ENCODE data around the gene FXN.

FXN gene

DNA sequence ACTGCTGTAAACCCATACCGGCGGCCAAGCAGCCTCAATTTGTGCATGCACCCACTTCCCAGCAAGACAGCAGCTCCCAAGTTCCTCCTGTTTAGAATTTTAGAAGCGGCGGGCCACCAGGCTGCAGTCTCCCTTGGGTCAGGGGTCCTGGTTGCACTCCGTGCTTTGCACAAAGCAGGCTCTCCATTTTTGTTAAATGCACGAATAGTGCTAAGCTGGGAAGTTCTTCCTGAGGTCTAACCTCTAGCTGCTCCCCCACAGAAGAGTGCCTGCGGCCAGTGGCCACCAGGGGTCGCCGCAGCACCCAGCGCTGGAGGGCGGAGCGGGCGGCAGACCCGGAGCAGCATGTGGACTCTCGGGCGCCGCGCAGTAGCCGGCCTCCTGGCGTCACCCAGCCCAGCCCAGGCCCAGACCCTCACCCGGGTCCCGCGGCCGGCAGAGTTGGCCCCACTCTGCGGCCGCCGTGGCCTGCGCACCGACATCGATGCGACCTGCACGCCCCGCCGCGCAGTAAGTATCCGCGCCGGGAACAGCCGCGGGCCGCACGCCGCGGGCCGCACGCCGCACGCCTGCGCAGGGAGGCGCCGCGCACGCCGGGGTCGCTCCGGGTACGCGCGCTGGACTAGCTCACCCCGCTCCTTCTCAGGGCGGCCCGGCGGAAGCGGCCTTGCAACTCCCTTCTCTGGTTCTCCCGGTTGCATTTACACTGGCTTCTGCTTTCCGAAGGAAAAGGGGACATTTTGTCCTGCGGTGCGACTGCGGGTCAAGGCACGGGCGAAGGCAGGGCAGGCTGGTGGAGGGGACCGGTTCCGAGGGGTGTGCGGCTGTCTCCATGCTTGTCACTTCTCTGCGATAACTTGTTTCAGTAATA is at the start of gene FXN:
Gene FXN (plus strand): TSS at position 315 of the 871 bp plus-strand sequence. CDS start 31 bp downstream, at position 346.
- TF ChIP-seq GATA2 (IDR thresholded peaks at IDR 0.05; ENCODE audit: low read depth, low read length) (no peak), GATA3 (IDR thresholded peaks at IDR 0.05; ENCODE audit: low read depth, low read length) (no peak)

DNA sequence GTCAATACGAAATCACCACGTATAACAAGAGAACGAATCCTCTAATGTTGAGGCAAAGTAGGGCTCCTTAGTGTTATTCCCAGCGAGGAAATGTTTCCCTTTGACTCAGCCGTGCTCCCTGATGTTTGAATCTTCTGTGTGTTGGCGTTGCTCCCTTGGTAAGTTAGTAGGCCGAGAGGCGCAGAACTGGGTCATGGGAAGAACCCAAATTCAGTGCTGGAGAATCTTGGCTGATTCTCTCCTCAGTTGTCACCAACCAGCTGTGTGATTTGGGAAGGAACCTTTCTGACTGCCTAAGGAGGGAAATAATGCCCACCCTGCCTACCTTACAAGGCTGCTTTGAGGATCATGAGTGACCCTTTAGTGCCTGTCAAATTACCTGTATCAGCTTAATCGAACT is 44.1 kb upstream of the FXN start:
- TF ChIP-seq GATA3 (IDR thresholded peaks at IDR 0.05; ENCODE audit: low read depth, low read length) (no peak), GATA2 (IDR thresholded peaks at IDR 0.05; ENCODE audit: low read depth, low read length) (no peak)

DNA sequence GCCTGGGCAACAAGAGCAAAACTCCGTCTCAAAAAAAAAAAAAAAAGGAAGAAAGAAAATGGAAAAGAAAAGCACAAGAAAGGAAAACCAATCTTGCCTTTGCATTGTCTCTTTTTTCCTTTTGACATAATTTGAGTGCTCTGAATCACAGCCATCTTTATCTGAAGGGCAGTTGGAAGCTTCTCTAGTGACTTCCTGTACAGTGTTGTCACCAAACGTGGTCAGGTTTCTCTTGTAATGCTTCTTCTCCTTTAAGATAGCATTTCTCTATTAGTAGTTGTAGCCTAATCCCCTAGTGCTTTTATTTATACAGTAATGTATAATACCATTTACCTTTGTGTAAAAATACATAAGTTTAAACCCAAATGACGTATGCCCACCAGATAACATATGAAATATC is 39.8 kb upstream of the FXN start:
- TF ChIP-seq GATA2 (IDR thresholded peaks at IDR 0.05; ENCODE audit: low read depth, low read length) (no peak), GATA3 (IDR thresholded peaks at IDR 0.05; ENCODE audit: low read depth, low read length) (no peak)

DNA sequence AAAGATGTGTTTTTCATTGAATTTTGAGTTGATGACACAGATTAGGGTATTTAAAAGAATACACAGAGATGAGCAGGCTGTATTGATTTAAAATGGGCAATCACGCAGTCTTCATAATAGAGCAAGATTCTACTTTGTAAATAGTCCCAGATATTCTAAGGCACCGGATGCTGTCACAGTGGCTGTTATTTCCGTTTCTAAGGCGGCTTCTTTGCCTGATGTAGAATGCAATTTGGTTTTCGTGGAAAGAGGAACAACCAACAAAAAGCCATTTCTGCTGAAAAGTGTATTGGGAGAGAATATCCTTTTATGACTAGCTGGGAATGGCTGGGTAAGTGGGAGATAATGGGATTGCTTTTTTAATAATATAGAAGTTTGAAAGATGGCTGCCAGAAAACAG is 39.1 kb upstream of the FXN start:
- TF ChIP-seq GATA2 (IDR thresholded peaks at IDR 0.05; ENCODE audit: low read depth, low read length) (no peak), GATA3 (IDR thresholded peaks at IDR 0.05; ENCODE audit: low read depth, low read length) (no peak)

- TF ChIP-seq GATA2 (IDR thresholded peaks at IDR 0.05; ENCODE audit: low read depth, low read length) = no peak
- no peak for TF ChIP-seq GATA3 (IDR thresholded peaks at IDR 0.05; ENCODE audit: low read depth, low read length)
Measured at GRCh38 chr9:68997666-68998065, 37.9 kb upstream of the FXN start.

DNA sequence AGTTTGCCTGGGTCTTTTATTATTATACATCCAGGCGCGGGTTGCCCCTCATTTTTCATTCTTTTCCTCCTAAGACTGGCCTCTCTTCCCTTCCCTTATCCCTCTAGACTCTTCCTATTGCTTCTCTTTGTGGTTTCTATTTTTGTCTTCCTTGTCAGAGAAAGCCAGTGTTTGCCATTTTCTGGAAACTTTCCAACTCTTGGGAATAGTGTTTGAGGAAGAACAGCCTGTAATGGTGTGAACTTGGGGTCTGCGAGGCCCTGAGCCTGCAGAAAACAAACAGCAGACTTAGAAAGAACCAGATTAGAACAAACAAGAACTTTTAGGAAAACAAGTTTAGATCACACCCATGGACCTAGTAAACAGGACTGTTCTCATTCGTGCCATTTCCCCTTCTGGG is 37.2 kb upstream of the FXN start:
- no peak for TF ChIP-seq GATA2 (IDR thresholded peaks at IDR 0.05; ENCODE audit: low read depth, low read length)
- no peak for TF ChIP-seq GATA3 (IDR thresholded peaks at IDR 0.05; ENCODE audit: low read depth, low read length)

DNA sequence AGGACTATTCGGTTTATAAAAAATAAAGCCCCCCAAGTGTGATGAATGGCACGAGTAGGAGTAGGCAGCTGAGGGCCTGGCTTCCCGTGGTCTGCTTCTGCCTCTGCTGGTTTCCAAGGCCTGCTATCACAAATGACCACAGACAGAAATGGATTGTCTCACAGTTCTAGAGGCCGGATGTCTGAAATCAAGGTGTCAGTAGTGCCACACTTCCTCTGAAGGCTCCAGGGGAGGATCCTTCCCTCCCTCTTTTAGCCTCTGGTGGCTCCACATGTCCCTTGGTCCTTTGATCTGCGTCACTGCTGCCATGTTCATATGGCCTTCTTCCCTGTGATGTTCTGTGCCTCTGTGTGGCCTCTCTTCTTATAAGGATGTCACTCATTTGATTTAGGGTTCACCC is 36.7 kb upstream of the FXN start:
- TF ChIP-seq GATA2 (IDR thresholded peaks at IDR 0.05; ENCODE audit: low read depth, low read length) = no peak
- no peak for TF ChIP-seq GATA3 (IDR thresholded peaks at IDR 0.05; ENCODE audit: low read depth, low read length)

- TF ChIP-seq GATA2 (IDR thresholded peaks at IDR 0.05; ENCODE audit: low read depth, low read length) (no peak), GATA3 (IDR thresholded peaks at IDR 0.05; ENCODE audit: low read depth, low read length) (no peak)
Measured at GRCh38 chr9:68999393-69000105, 36.0 kb upstream of the FXN start.

DNA sequence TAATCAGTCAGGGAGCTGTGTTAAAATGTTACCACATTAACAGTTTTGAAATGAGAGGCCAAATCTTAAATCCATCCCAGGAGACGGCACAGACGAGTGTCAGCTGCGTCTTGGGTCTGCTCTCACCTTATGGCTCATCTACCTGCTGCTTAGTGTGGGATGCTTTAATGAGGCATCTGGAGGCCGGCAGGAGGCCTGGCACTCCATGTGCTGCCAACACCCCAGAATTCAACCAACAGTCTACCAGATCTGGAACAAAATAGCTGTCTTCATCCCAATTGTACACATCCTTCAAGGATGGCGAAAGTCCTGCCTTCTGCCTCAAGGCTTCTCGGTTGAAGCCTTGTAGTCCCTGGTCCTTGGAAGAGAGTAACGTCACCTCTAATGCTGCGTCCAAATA is 33.6 kb upstream of the FXN start:
- TF ChIP-seq GATA2 (IDR thresholded peaks at IDR 0.05; ENCODE audit: low read depth, low read length) (no peak), GATA3 (IDR thresholded peaks at IDR 0.05; ENCODE audit: low read depth, low read length) (no peak)

GRCh38 chr9:69003051-69003450 is 32.5 kb upstream of the FXN start:
- no peak for TF ChIP-seq GATA3 (IDR thresholded peaks at IDR 0.05; ENCODE audit: low read depth, low read length)
- TF ChIP-seq GATA2 (IDR thresholded peaks at IDR 0.05; ENCODE audit: low read depth, low read length) = no peak

DNA sequence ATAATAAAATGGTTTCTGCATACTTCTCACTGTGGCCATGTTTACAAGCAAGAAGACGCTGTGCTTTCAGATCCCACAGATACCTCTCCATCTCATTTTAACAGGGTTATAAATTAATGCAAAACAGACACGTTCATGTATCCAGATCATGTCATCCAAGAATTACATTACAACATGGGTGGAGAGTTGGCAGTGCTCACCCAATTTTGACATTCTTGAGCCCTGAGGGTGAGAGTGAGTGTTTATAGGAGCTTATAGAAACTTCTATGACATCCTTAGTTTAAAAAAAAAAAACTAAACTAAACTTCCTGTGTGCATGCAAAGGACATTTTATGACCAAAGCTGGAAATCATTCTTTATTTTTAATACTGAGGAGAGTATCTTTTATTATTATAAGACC is 30.7 kb upstream of the FXN start:
- no peak for TF ChIP-seq GATA3 (IDR thresholded peaks at IDR 0.05; ENCODE audit: low read depth, low read length)
- TF ChIP-seq GATA2 (IDR thresholded peaks at IDR 0.05; ENCODE audit: low read depth, low read length) = no peak

DNA sequence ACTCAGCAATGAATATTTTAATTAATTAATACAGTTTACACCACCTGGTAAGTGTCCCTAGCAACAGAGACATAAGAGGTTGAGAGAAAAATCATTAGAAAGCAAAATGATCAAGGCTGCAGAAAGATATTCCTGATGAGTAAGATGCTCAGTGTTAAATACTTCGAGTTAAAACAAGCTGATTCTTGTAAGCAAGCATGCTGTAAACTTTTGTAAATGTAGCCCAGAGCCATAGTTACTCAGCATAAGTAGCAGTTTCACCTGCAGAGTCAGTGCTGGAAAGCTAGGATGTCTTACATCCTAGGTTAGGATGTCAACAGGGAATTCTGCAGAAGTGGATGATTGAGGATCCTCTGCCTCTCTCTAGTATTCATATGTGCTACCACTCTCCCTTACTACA is 25.8 kb upstream of the FXN start:
- TF ChIP-seq GATA3 (IDR thresholded peaks at IDR 0.05; ENCODE audit: low read depth, low read length) (no peak), GATA2 (IDR thresholded peaks at IDR 0.05; ENCODE audit: low read depth, low read length) (no peak)

DNA sequence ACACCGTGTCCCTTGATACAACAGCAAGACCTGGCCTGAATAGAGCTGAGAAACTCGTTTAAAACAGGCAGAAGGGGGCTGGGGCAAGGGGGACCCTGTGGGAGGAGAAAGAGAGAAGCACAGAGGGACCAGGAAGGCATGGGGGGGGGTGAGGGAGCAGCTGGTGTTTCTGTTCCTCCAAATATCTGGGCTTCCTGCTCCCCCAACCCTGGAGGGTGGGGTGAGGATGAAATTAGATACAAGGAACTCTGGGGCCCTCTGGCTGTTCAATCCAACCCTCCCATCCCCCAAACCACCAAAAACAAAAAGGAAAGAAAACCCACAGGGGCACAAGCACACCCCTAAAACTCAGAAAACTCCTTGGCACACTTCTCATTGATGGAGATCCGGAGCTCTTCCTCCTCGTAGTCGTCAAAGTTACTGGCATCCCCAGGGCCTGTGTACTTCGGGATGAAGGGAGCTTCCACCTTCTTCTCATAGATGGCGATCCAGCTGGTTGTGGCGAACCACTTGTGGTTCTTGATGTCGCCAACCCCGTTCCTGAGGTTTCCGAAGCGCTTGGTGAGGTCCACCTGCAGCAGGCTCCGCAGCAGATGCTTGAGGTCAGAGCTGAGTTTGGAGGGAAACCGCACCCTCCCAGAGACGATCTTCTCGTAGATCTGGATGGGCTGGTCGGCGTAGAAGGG is 22.7 kb upstream of the FXN start:
- TF ChIP-seq GATA2 (IDR thresholded peaks at IDR 0.05; ENCODE audit: low read depth, low read length) (no peak), GATA3 (IDR thresholded peaks at IDR 0.05; ENCODE audit: low read depth, low read length) (no peak)

DNA sequence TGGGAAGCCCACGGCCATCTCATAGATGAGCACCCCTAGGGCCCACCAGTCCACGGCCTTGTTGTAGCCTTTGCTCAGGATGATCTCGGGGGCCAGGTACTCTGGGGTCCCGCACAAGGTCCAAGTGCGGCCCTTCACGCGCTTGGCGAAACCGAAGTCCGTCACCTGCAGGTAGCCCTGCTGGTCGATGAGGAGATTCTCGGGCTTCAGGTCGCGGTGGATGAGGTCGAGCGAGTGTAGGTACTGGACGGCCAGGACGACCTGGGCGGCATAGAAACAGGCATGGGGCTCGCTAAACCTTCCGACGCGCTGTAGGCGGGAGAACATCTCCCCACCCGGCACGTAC is 22.2 kb upstream of the FXN start:
- TF ChIP-seq GATA2 (IDR thresholded peaks at IDR 0.05; ENCODE audit: low read depth, low read length) (no peak), GATA3 (IDR thresholded peaks at IDR 0.05; ENCODE audit: low read depth, low read length) (no peak)
